ENCODE results near the gene KIAA1191. TPM values are rescaled to one million over a fixed set of nuclear protein-coding genes. Genes with fewer than 3 reads are reported as not detected.

The KIAA1191 gene
- total and polyA plus RNA-seq, 9 of the 15 experiments (the other 6 are each of a cell fraction or from before 2014, with no cell fraction given), result 31.0 to 80.2 (median 45.7) TPM

- Histone ChIP-seq H3K4me3 (no peak within 1 kb of the TSS), H2AFZ (ENCODE audit: low read depth, low read length) (no peak within 1 kb of the TSS), H3K36me3 (ENCODE audit: control insufficient read depth, insufficient read depth, low read length) (no peaks in the 10 kb centered on the region), H3K4me1 (replicated peaks in 1 of 2; ENCODE audit: control insufficient read depth in 2 of 2, insufficient read depth in 2 of 2, low read length in 2 of 2) (peaks cover 5 to 18% of the 10 kb centered on the region in 2 experiments; a peak in 4 of 5 replicates), H3K9me3 (replicated peaks; ENCODE audit: control insufficient read depth, insufficient read depth, low read depth, low read length) (no peaks in the 10 kb centered on the region), H3K27ac (ENCODE audit: extremely low read depth, low read depth, low read length) (no peak within 1 kb of the TSS), H4K20me1 (replicated peaks; ENCODE audit: control insufficient read depth, insufficient read depth, low read length) (no peaks in the 10 kb centered on the region), H3K27me3 (ENCODE audit: control insufficient read depth in 2 of 2, insufficient read depth in 2 of 2, low read length in 2 of 2) (no peaks in the 10 kb centered on the region), H3K9ac (ENCODE audit: insufficient read depth in 1 of 2, low read depth in 2 of 2, low read length in 2 of 2) (no peak within 1 kb of the TSS), H3K9me1 (ENCODE audit: control insufficient read depth, insufficient read depth, low read length) (no peaks in the 10 kb centered on the region), H3K79me2 (ENCODE audit: control insufficient read depth, insufficient read depth, low read length) (peaks cover 11% of the 10 kb centered on the region), H3K4me2 (ENCODE audit: insufficient read depth, low read length) (no peak within 1 kb of the TSS)
- in situ Hi-C loops (cut with MboI), result no loop called here
- FAIRE-seq, result no peak
- ATAC-seq, result no peak
- POLR2A ChIA-PET, result no interaction called here
- no peak for TF ChIP-seq TRIM28 (IDR thresholded peaks at IDR 0.05)
- DNase-seq (ENCODE audit: extremely low read depth in 1 of 4, low spot score in 3 of 4), result no peak
- no CpG with 5 or more reads among the region's 108 CpGs for WGBS (ENCODE audit: insufficient coverage, low coverage, missing lambda C conversion rate)
- no TSS peak for BruUV-seq (replicated peaks)
- CTCF ChIA-PET (ENCODE audit: low intra/inter-chr PET ratio), result no interaction called here
- intact Hi-C loops (cut with micrococcal nuclease), result no loop called here
Measured at GRCh38 chr5:176365351-176366231, 4.0 kb upstream of the KIAA1191 start, which contains the start of gene ARL10. TSS of gene ARL10 (plus strand) at chr5:176365487. CDS start at chr5:176365564, 77 bp downstream.

GRCh38 chr5:176364765-176365350 lies 3.3 kb upstream of the KIAA1191 start:
- no peak for ATAC-seq
- H3K4me1 ChIP-seq (replicated peaks in 1 of 2; ENCODE audit: control insufficient read depth in 2 of 2, insufficient read depth in 2 of 2, low read length in 2 of 2), result peaks cover 5 to 22% of the 10 kb centered on the region in 2 experiments; a peak in 4 of 5 replicates
- no peak overlapping the region for H3K27ac ChIP-seq (ENCODE audit: extremely low read depth, low read depth, low read length)
- POLR2A ChIA-PET, result no interaction called here
- no peaks in the 10 kb centered on the region for H3K9me3 ChIP-seq (replicated peaks; ENCODE audit: control insufficient read depth, insufficient read depth, low read depth, low read length)
- WGBS (ENCODE audit: insufficient coverage, low coverage, missing lambda C conversion rate), result 72% methylated on average over 20 of the region's 28 CpGs
- peaks cover 17% of the 10 kb centered on the region for H3K79me2 ChIP-seq (ENCODE audit: control insufficient read depth, insufficient read depth, low read length)
- TF ChIP-seq YBX1 (IDR thresholded peaks at IDR 0.05), result no peak
- no peak for TF ChIP-seq TEAD4 (IDR thresholded peaks at IDR 0.05; ENCODE audit: low read length)
- no peak for TF ChIP-seq TEAD4 (CRISPR knock-in tag; IDR thresholded peaks at IDR 0.05; ENCODE audit: borderline replicate concordance)
- no peak for TF ChIP-seq CBFB (CRISPR knock-in tag; IDR thresholded peaks at IDR 0.05)
- TF ChIP-seq BACH1 (tag; IDR thresholded peaks at IDR 0.05), result no peak
- no peak for TF ChIP-seq ZFX (CRISPR knock-in tag; IDR thresholded peaks at IDR 0.05)
- H3K9ac ChIP-seq (ENCODE audit: insufficient read depth in 1 of 2, low read depth in 2 of 2, low read length in 2 of 2), result no peak overlapping the region
- no peak for DNase-seq (ENCODE audit: extremely low read depth in 1 of 4, low spot score in 3 of 4)
- no peak overlapping the region for H2AFZ ChIP-seq (ENCODE audit: low read depth, low read length)
- H3K27me3 ChIP-seq (ENCODE audit: control insufficient read depth in 2 of 2, insufficient read depth in 2 of 2, low read length in 2 of 2), result no peaks in the 10 kb centered on the region
- peaks cover under 1% of the 10 kb centered on the region; the same call in 1 of the 3 replicates for H3K36me3 ChIP-seq (ENCODE audit: control insufficient read depth, insufficient read depth, low read length)
- H3K4me2 ChIP-seq (ENCODE audit: insufficient read depth, low read length), result no peak overlapping the region
- no peak for FAIRE-seq
- in situ Hi-C loops (cut with MboI), result no loop called here
- no peak overlapping the region for H3K4me3 ChIP-seq
- BruUV-seq (replicated peaks), result no TSS peak
- CTCF ChIA-PET (ENCODE audit: low intra/inter-chr PET ratio), result no interaction called here
- no peaks in the 10 kb centered on the region for H3K9me1 ChIP-seq (ENCODE audit: control insufficient read depth, insufficient read depth, low read length)
- intact Hi-C loops (cut with micrococcal nuclease), result no loop called here
- no peaks in the 10 kb centered on the region for H4K20me1 ChIP-seq (replicated peaks; ENCODE audit: control insufficient read depth, insufficient read depth, low read length)
